HepG2 (cell line): Measurements from ENCODE around the gene CKS1B. TPM values are rescaled to one million over a fixed set of nuclear protein-coding genes. Genes with fewer than 3 reads are reported as not detected.

ENCODE experiments used
- ARNT2 ChIP-seq: sonication (generic); formaldehyde crosslinking; IDR thresholded peaks from 2 replicates; pipeline ENCODE4 v1.8.0; 2022; ENCODE audit warnings: mild to moderate bottlenecking, low read depth, missing genetic modification reagents, moderate library complexity
- HNF4G ChIP-seq, 2 experiments: sonication (generic) in 1 of 2; formaldehyde crosslinking in 1 of 2; IDR thresholded peaks; 2 replicates each; pipeline versions ENCODE4 v1.4.0 to v1.6.1; 2011 to 2020; ENCODE audit warnings: borderline replicate concordance in 2 of 2, low read depth in 2 of 2, mild to moderate bottlenecking in 2 of 2, low read length in 1 of 2, missing genetic modification reagents in 1 of 2, moderate library complexity in 1 of 2
- KDM5A ChIP-seq: fragments of 200-600 bp; sonication (generic); IDR thresholded peaks from 2 replicates; pipeline ENCODE4 v1.7.0; 2018; ENCODE audit warnings: antibody characterized with exemption, mild to moderate bottlenecking, low read length, borderline replicate concordance
- KIAA2018 ChIP-seq: sonication (generic); formaldehyde crosslinking; IDR thresholded peaks from 2 replicates; pipeline ENCODE4 v1.5.0; 2020; ENCODE audit warnings: mild to moderate bottlenecking, missing genetic modification reagents, borderline replicate concordance
- MIER2 ChIP-seq: IDR thresholded peaks from 2 replicates; pipeline ENCODE4 v1.6.1; 2016; ENCODE audit warnings: missing biosample characterization, missing genetic modification reagents
- PAWR ChIP-seq: sonication (generic); formaldehyde crosslinking; IDR thresholded peaks from 2 replicates; pipeline ENCODE4 v1.4.0; 2020; ENCODE audit warnings: missing genetic modification reagents, mild to moderate bottlenecking, borderline replicate concordance
- PHF20 ChIP-seq: sonication (generic); formaldehyde crosslinking; IDR thresholded peaks from 2 replicates; pipeline ENCODE4 v1.5.0; 2020; ENCODE audit warnings: mild to moderate bottlenecking, missing genetic modification reagents
- SNAPC4 ChIP-seq: sonication (generic); formaldehyde crosslinking; IDR thresholded peaks from 2 replicates; pipeline ENCODE4 v1.4.0; 2020; ENCODE audit warnings: mild to moderate bottlenecking, missing genetic modification reagents
- TEAD2 ChIP-seq: sonication (generic); formaldehyde crosslinking; IDR thresholded peaks from 2 replicates; pipeline ENCODE4 v1.9.0; 2021; ENCODE audit warnings: missing genetic modification reagents
- ZMAT3 ChIP-seq: sonication (generic); formaldehyde crosslinking; conservative IDR thresholded peaks from 2 replicates; pipeline ENCODE4 v1.7.0; 2021; ENCODE audit warnings: missing genetic modification reagents
- ZSCAN9 ChIP-seq: IDR thresholded peaks from 2 replicates; pipeline ENCODE4 v1.6.1; 2016; ENCODE audit warnings: borderline replicate concordance
- ZUFSP ChIP-seq: sonication (generic); formaldehyde crosslinking; IDR thresholded peaks from 2 replicates; pipeline ENCODE4 v1.9.0; 2021; ENCODE audit warnings: missing genetic modification reagents, mild to moderate bottlenecking, borderline replicate concordance
- polyA plus RNA-seq, 8 experiments: library from polyadenylated mRNA; depleted of rRNA in 3 of 8; stranded (reverse) in 7 of 8; unstranded in 1 of 8; fragments of >200 nt; fragmentation: Illumina TruSeq in 4 of 8; extraction: Trizol in 4 of 8; gene quantifications; 2 replicates each; pipeline versions ENCODE4 v1.2.1 to v1.2.3, GENCODE V29; 2011 to 2016; ENCODE audit warnings: low read depth in 4 of 8, missing spikeins in 1 of 8, mixed read lengths in 1 of 8; ENCODE audit not compliant: insufficient read depth in 1 of 8
- total RNA-seq, 5 experiments: library from RNA; depleted of rRNA; stranded (reverse); fragments of >200 nt; fragmentation: Illumina TruSeq; extraction: Trizol; gene quantifications; 2 replicates each; pipeline ENCODE4 v1.2.3, GENCODE V29; 2016; ENCODE audit warnings: low read depth in 1 of 5

Gene CKS1B
- total and polyA plus RNA-seq, 2 of the 13 experiments (the other 11 are each of a cell fraction or from before 2014, with no cell fraction given) = 217 to 222 TPM

GRCh38 chr1:155001425-155001674 is 26.9 kb downstream of the CKS1B start (continued):
- TF ChIP-seq KIAA2018 (CRISPR knock-in tag) (no peak), HNF4G (IDR thresholded peaks at IDR 0.05; ENCODE audit: borderline replicate concordance, low read depth, low read length) (no peak), HNF4G (CRISPR knock-in tag; IDR thresholded peaks at IDR 0.05; ENCODE audit: borderline replicate concordance, low read depth) (no peak), SNAPC4 (CRISPR knock-in tag) (0 out of 2 replicates have a peak, but pooled peaks have one; percentile 2), ZSCAN9 (CRISPR knock-in tag) (no peak), MIER2 (CRISPR knock-in tag) (no peak), PHF20 (CRISPR knock-in tag) (peak; percentile 51; the same call in 1 of the 2 replicates), KDM5A (peak; percentile 75; the same call in 1 of the 2 replicates), PAWR (CRISPR knock-in tag) (no peak), ZMAT3 (0 out of 2 replicates have a peak, but pooled peaks have one; percentile 40), ZUFSP (no peak), ARNT2 (no peak), TEAD2 (no peak)
